Activated T-cell treated with anti-CD3 and anti-CD28 coated beads, Interleukin-2, amount 50 U/mL, for 72 hours (primary cell): ENCODE measurements around the gene POFUT2. TPM values are rescaled to one million over a fixed set of nuclear protein-coding genes. Genes with fewer than 3 reads are reported as not detected.

Experiments used
- ATAC-seq, 2 donors: fragments of 150-1000 bp; cut with Tn5 transposase; replicated peaks in 1 of 2; 2 replicates each; pipeline ENCODE4 v1.10.0; 2021; ENCODE audit warnings: moderate library complexity in 2 of 2, mild to moderate bottlenecking in 1 of 2
- DNase-seq, 2 donors: peaks; one replicate each; pipeline ENCODE4 v3.0.0; 2021 to 2022; ENCODE audit warnings: mixed read lengths in 1 of 2
- H3K27ac Mint-ChIP-seq: one replicate; pipeline ENCODE4 v1.8.0; 2022; ENCODE audit warnings: mild to moderate bottlenecking, moderate library complexity, mixed read lengths
- H3K27me3 Mint-ChIP-seq: one replicate; pipeline ENCODE4 v1.8.0; 2022; ENCODE audit warnings: low read depth, mixed read lengths
- H3K36me3 Mint-ChIP-seq, 2 donors: one replicate each; pipeline ENCODE4 v1.8.0; 2022; ENCODE audit warnings: mixed read lengths in 2 of 2, mild to moderate bottlenecking in 1 of 2; ENCODE audit not compliant: insufficient read depth in 2 of 2
- H3K4me1 Mint-ChIP-seq: one replicate; pipeline ENCODE4 v1.8.0; 2022; ENCODE audit warnings: low read depth, mixed read lengths
- H3K4me3 Mint-ChIP-seq, 2 donors: one replicate each; pipeline ENCODE4 v1.8.0; 2022; ENCODE audit warnings: mild to moderate bottlenecking in 2 of 2, mixed read lengths in 2 of 2, moderate library complexity in 2 of 2
- H3K9me3 Mint-ChIP-seq, 2 donors: one replicate each; pipeline ENCODE4 v1.8.0; 2022; ENCODE audit warnings: mixed read lengths in 2 of 2
- total RNA-seq, 2 donors: library from RNA; stranded (reverse); gene quantifications; one replicate each; pipeline ENCODE4 v1.2.3, GENCODE V29; 2022

Gene POFUT2
- total RNA-seq, 2 donors from 2014 or later = 24.5 to 26.6 TPM

DNA sequence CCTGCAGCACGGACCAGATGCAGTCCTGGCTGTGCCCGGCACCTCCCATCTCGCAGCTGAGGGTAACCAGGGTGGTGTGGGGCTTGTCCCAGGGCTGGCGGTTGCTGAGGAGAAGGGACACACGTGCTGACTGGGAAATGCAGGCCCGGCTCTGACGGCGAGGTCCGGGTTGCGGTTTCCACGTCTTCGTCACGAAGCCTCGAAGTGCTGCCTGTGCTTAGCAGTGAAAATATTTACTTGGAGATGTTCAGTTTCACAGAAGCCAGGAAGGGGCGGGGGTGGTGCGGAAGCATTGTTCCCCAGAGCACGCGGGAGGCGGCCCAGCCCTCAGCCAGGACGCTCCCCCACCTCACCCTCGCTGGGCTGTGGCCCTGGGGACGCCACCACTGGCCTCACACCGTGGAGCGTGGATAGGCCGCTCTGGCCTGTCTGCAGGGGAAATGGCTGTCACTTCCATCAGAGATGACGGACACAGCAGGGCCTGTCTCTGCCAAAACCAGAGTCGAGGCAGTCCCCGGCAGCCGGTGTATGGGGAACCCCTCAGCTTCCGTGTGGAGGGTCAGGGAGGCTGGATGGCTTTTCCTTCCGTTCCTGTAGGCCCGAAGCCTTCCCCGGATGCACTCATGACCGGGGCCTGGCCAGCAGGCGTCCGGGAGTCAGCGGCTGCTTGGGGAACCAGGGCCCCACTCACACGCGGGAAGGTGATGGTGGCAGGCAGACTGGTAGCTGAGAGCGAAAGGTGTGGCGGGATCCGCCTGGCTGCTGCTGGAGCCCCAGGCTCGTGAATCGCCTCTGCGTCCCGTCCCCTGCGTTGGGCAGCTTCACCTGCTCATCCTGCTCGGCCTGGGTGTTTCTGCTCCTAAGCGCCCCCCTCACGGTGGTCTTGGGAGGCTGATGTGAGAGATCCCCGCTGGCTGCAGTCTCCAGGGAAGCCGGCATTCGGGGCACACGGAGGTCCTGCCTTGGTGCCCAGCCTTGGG, 14.7 kb upstream of the POFUT2 start:
- ATAC-seq = peak; percentile 80 to 82
- Mint-ChIP-seq H3K4me3 (peak overlapping the region; percentile 12 to 27), H3K36me3 (no peaks in the 10 kb centered on the region), H3K27me3 (no peaks in the 10 kb centered on the region), H3K9me3 (no peaks in the 10 kb centered on the region), H3K4me1 (peaks cover 10% of the 10 kb centered on the region), H3K27ac (no peak overlapping the region)
- DNase-seq = peak; percentile 56 to 59

DNA sequence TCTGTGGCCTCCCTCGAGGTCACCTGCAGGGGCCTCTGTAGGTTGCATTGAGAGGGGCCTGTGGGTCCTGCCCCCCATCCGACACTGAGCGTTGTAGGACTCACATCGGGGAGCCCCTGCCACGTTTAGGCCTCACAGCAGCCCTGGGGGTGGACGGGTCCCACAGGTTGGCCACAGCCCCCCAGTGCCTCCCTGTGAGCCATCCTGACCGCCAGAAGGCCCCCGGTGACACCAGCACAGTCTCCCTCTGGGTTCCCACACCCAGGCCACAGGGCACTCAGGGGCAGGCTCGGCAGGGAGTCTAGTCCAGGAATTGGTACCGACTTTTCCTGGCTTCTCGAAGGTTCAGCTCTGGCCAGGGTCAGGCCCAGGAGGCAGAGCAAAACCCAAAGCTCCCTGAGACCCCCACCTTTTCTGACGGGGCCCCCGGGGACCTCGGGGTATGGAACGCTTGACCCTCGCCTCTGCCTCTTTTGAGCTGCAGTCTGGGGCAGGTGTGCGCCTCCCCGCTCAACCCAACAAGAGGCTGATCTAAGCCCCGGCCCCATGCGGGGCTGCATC, 13.9 kb upstream of the POFUT2 start:
- Mint-ChIP-seq H3K9me3 (no peaks in the 10 kb centered on the region), H3K4me1 (peaks cover 10% of the 10 kb centered on the region), H3K27me3 (no peaks in the 10 kb centered on the region), H3K36me3 (no peaks in the 10 kb centered on the region), H3K27ac (no peak overlapping the region), H3K4me3 (peak overlapping the region in 1 of 2 donors; percentile 12)
- DNase-seq = no peak
- ATAC-seq = no peak

DNA sequence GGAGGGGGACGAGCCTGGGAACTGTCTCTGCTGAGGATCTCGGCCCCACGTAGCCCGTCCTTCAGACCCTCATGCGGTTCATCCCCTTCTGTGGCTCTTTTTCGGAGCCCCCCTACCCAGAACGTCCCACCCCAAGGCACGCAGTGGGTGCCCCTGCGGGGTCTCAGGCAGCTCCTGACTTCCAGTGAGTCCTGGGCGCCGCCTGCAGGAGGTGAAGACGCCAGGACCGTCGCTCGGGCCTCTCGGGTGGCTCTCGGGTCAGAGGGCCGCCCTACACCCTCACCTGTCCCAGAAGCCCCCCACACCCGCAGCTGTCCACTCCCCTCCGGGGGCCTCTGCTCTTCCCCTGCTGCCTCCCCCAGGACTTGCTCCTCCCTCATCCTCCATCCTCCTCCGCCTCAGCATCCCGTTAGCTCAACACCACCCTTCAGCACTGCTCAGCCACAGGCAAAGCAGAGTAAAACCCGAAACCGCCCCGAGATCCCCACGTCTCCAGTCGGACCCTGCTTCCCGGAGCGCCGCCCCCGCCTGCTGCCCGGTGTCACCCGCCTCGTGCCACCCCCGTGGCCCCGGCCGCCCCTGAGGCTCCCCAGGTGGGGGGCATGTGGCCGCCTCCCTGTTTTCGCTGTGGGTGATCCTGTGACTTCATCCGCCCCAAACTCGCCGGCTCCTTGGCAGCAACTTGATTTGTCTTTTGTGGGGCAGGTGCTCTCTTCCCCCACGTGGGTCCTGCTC, 13.3 kb upstream of the POFUT2 start:
- H3K27ac Mint-ChIP-seq = no peak overlapping the region
- H3K4me1 Mint-ChIP-seq = peaks cover 10% of the 10 kb centered on the region
- H3K4me3 Mint-ChIP-seq = no peak overlapping the region
- ATAC-seq = no peak
- DNase-seq = no peak
- H3K36me3 Mint-ChIP-seq = no peaks in the 10 kb centered on the region
- no peaks in the 10 kb centered on the region for H3K9me3 Mint-ChIP-seq
- H3K27me3 Mint-ChIP-seq = no peaks in the 10 kb centered on the region

DNA sequence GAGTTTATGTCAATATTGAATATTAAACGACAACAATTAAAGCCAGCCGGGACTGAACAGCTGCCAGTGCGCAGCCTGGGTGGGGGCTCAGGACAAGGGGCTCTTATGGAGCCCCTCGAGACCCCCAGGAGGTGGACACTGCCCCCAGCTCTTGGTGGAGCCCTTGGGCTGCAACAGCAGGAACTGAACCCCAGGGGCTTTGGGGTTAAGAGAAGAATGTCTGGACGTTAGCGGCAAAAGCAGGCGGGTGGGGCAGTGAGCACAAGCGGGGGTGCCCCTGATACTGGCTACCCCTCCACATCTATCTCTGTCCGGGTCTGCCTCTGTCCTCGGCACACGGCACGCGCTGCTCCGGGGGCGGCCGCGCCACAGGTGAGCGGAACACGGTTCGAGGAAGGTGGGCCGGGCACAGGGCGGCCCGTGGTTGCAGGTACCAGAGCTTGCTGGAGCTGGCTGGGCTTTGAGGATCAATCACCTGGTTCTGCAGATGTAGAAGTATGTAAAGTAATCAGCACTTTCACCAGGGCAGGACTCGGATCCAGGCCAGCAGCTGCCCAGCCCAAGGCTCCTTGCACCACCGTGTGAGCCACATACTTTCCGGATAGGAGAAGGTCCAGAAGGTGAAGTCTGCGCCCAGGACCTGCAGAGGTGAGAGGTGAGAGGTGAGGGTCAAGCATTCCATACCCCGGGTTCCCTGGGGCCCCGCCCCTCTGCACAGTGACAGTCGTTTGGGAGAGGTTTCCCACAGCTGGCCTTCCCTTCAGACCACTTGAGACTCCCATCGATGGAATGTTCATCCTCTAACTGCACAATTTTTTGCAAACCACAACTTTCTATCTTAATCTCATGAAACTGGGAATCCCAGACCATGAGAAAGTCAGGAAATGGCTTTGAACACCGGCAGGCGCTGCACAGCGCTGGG, 12.4 kb upstream of the POFUT2 start:
- no peak for DNase-seq
- no peak overlapping the region for H3K4me3 Mint-ChIP-seq

DNA sequence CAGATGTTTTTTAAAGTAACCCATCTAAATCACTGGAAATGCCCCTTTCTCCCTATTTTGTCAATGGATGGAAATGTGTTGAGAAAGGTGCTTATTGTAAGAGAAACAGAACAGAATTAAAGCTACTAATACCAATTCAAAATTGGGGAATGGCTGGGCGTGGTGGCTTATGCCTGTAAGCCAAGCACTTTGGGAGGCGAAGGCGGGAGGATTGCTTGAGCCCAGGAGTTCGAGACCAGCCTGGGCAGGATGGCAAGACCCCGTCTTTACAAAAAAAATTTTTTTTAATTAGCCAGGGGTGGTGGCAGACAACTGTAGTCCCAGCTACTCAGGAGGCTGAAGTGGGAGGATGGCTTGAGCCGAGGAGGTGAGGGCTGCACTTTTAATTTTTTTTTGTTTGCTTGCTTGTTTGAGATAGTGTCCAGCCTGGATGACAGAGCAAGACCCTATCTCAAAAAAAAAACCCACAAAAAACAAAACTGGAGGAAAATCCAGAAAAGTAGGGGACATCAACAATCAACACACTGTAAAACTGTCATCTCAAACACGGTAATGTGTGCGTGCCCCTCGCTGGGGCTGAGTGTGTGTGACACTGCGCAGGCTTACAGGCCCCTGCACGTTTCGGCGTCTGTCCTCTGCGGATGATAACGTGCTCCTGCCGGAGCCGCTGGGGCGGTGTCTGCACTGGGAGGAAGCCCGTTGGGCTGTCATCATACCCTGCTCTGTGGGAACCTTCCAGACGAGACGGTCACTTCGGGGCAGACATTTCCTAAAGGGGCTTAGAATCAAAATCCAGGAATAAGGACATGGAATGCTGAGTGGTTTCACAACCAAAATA, 11.6 kb upstream of the POFUT2 start:
- no peak for ATAC-seq
- no peak for DNase-seq
- H3K36me3 Mint-ChIP-seq = no peaks in the 10 kb centered on the region
- no peak overlapping the region for H3K27ac Mint-ChIP-seq
- no peak overlapping the region for H3K4me3 Mint-ChIP-seq
- H3K9me3 Mint-ChIP-seq = no peaks in the 10 kb centered on the region
- peaks cover 10% of the 10 kb centered on the region for H3K4me1 Mint-ChIP-seq
- peaks cover 6% of the 10 kb centered on the region for H3K27me3 Mint-ChIP-seq

More for the DNA sequence above, 12.4 kb upstream of the POFUT2 start:
- H3K4me1 Mint-ChIP-seq = peaks cover 10% of the 10 kb centered on the region
- no peaks in the 10 kb centered on the region for H3K36me3 Mint-ChIP-seq
- no peak overlapping the region for H3K27ac Mint-ChIP-seq
- H3K9me3 Mint-ChIP-seq = no peaks in the 10 kb centered on the region
- no peaks in the 10 kb centered on the region for H3K27me3 Mint-ChIP-seq
- ATAC-seq = no peak

DNA sequence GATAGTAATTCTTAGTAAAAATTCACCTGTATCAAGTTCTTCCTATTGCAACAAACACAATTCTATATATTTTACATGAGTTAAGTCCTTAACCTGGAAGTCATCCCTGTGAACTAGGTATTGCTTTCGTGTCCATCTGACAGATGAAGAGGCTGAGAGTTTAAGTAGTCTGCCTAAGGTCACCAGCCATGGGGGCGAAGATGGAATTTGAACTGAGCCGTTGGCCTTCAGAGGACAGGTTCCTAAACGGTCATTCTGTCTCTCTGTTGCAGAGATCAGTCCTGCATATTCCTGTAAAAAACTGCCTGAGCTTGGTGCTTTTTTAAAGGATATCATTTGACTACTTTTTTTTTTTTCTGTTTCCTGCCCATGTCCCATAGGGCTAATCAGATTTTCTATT, 10.2 kb upstream of the POFUT2 start:
- ATAC-seq (no peak), DNase-seq (no peak)
- no peak overlapping the region for H3K4me3 Mint-ChIP-seq
- H3K36me3 Mint-ChIP-seq = no peaks in the 10 kb centered on the region
- H3K27me3 Mint-ChIP-seq = peaks cover 6% of the 10 kb centered on the region
- no peaks in the 10 kb centered on the region for H3K9me3 Mint-ChIP-seq
- no peak overlapping the region for H3K27ac Mint-ChIP-seq
- peaks cover 13% of the 10 kb centered on the region for H3K4me1 Mint-ChIP-seq

DNA sequence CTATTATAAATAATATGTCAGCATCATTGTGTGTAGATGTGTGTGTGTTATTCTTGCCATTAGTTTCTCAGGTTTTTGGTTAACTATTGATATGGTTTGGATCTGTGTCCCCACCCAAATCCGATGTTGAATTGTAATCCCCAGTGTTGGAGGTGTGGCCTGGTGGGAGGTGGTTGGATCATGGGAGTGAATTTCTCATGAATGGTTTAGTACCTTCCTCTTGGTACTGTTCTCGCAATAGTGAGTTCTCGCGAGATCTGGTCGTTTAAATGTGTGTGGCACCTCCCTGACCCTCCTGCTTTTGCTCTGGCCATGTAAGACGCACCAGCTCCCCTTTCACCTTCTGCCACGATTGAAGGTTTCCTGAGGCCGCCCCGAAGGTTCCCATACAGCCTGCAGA, 9.6 kb upstream of the POFUT2 start:
- H3K4me1 Mint-ChIP-seq = peaks cover 18% of the 10 kb centered on the region
- H3K9me3 Mint-ChIP-seq = no peaks in the 10 kb centered on the region
- no peak overlapping the region for H3K27ac Mint-ChIP-seq
- no peaks in the 10 kb centered on the region for H3K36me3 Mint-ChIP-seq
- no peak for ATAC-seq
- no peak for DNase-seq
- H3K27me3 Mint-ChIP-seq = peaks cover 6% of the 10 kb centered on the region
- H3K4me3 Mint-ChIP-seq = no peak overlapping the region

DNA sequence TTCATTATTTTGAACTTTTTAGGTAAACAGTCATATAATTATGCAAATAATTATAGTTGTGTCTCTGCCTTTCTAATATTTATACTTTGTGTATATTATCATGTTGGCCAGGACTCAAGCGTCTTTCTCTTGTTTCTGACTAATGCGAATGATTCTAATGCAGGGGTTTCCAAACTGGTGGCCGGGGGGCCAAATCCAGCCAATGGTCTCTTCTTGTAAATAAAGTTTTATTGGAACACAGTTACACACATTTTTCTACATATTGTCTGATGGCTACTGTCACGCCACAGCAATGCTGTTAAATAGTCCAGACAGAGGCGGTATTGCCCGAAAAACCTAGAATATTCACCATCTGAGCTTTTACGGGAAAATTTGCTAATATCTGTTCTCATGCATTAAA, 8.9 kb upstream of the POFUT2 start:
- Mint-ChIP-seq H3K27ac (no peak overlapping the region), H3K4me1 (peaks cover 19% of the 10 kb centered on the region), H3K36me3 (no peaks in the 10 kb centered on the region), H3K4me3 (no peak overlapping the region), H3K9me3 (no peaks in the 10 kb centered on the region), H3K27me3 (peaks cover 6% of the 10 kb centered on the region)
- ATAC-seq (no peak), DNase-seq (no peak)

DNA sequence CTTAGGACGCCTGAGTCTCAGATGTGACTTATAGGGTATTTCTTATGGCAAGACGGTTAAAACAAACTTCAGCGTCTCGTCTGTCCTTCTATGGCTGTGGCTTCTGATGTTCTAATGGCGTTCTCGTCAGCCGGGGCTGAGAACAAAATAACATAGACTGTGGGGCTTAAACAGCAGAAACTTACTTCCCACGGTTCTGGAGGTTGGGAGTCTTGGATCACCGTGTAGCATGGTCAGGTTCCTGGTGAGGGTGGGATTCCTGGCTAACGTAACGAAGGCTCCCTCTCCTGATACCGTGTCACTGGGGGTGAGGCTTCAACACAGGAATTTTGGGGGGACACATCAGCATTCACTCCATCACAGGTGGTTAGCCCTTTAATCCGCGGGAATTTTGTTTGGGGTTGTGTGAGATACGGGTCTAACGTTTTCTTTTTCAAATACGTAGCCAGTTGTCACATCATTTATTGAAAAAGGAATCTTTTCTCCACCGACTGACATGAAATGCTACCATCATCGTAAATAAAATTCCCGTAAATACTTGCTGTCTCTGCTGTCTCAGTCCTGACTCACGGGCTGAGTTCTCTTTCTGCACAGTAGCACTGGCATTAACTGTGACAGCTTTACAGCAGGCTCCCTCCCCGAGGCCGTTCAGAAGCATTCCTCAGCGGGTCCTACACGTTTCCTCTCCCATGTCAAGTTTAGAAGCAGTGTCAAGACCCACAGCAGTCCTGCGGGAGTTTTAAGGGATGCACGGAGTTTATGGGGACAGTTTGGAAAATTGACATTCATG, 8.1 kb upstream of the POFUT2 start:
- H3K27ac Mint-ChIP-seq = no peak overlapping the region
- H3K4me1 Mint-ChIP-seq = peaks cover 19% of the 10 kb centered on the region
- H3K36me3 Mint-ChIP-seq = no peaks in the 10 kb centered on the region
- no peak overlapping the region for H3K4me3 Mint-ChIP-seq
- no peak for ATAC-seq
- no peak for DNase-seq
- H3K27me3 Mint-ChIP-seq = peaks cover 6% of the 10 kb centered on the region
- H3K9me3 Mint-ChIP-seq = no peaks in the 10 kb centered on the region

DNA sequence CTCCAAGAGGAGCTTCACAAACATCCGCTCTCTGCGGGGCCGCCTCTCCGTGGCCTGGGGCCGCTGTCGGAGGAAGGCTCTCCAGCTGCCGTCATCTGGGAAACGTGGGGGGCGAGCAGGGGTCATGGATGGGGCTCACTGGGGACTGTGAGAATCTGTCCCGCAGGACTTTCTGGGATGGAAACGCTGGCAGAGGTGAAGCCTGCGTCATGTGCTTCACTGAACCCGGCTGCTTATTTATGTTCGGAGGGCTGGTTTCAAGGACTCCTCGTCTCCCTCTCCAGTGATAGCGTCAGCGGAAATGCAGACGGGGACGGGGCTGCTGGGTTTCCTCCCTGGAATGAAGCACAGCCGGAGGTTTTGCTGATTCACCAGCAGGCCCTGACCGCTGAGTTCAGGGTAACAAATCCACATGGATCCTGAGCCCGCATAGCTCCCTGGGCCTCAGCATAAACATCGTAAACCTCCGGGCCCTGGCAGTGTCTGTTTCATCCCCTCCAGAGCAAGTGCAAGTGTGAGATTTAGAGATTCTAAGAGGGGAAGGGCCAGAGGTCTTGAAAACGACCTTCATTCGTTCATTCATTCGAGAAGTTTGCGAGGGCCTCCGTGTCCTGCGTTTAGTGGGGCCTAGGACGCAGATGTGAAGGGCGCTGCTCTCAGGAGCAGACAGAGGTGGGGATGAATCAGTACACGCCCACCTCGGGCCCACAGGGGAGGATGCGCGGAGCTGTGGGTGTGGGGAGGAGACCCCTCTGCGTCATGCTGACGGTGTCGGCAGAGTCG, 7.0 kb upstream of the POFUT2 start:
- Mint-ChIP-seq H3K4me1 (peaks cover 19% of the 10 kb centered on the region), H3K9me3 (no peaks in the 10 kb centered on the region)
- DNase-seq = no peak

More for the DNA sequence above, 7.0 kb upstream of the POFUT2 start:
- ATAC-seq = no peak
- no peak overlapping the region for H3K27ac Mint-ChIP-seq
- H3K4me3 Mint-ChIP-seq = no peak overlapping the region
- H3K36me3 Mint-ChIP-seq = no peaks in the 10 kb centered on the region
- peaks cover 6% of the 10 kb centered on the region for H3K27me3 Mint-ChIP-seq
